CD4-positive, alpha-beta T cell treated with Interleukin-15 for 1 hour (primary cell): Measurements from ENCODE around the gene ACBD6.
"Not testable (repeated sequence)": the region's sequence is repeated elsewhere in the genome, so short reads cannot be mapped to it uniquely, and the experiment has no call there.

Source experiments
- DNase-seq: peaks from one replicate; pipeline ENCODE4 v3.0.0-alpha.2; 2020

ACBD6 gene

DNA sequence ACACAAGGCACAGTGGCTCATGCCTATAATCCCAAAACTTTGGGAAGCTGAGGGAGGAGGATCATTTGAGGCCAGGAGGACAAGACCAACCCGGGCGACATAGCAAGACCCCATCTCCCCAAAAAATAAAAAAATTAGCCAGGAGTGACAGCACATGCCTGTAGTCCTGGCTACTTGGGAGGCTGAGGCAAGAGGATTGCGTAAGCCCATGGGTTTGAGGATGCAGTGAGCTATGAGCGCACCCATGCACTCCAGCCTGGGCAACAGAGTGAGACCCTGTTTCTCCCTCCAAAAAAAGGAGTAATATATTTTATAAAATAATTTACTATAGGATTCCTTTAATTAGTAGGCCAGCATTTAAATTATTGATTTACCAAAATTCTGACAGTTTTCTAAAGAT, 89.8 kb downstream of the ACBD6 start:
- no peak for DNase-seq

DNA sequence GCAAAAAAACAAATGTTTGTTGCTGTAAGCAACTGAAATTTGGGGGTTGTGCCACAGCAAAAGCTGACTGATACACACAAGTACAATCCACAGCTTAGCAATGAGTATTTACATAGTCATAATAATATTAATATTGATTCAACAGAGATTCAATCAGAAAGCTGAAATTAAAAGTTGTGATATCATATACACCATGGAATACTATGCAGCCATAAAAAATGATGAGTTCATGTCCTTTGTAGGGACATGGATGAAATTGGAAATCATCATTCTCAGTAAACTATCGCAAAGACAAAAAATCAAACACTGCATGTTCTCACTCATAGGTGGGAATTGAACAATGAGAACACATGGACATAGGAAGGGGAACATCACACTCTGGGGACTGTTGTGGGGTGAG, 94.2 kb downstream of the ACBD6 start:
- not testable (repeated sequence) for DNase-seq

- DNase-seq, result no peak
These were observed 95.3 kb downstream of the ACBD6 start for GRCh38 chr1:180407051-180407450.

DNA sequence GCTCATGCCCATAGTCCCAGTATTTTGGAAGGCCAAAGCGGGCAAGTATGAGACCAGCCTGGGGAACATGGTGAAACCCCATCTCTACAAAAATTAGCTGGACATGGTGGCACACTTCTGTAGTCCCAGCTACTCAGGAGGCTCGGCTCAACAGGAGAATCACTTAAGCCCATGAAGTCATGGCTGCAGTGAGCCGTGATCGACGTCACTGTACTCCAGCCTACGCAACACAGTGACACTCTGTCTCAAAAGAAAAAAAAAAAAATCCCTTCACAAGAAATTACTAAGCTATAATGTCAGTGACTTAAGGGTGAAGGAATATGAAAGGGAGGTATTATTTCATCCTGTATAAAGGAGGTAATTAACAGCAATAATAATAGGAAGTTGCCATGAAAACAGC, 99.8 kb downstream of the ACBD6 start:
- no peak for DNase-seq

- no peak for DNase-seq
These were observed 100.4 kb downstream of the ACBD6 start for GRCh38 chr1:180402001-180402400.

DNA sequence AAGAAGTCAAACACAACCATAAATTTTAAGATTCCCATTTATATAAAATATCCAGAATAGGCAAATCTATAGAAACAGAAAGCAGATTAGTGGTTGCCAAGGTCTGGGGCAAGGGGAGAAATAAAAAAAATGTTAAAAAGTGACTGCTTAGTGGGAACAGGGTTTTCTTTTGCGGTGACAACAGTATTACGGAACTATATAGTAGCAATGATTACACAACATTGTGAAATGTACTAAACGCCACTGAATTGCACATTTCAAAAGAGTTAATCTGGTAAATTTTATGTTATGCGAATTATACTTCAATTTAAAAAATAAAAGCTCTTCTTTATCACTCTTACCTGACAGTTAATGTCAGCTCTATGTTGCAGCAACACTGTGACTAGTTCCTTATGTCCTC, 105.2 kb downstream of the ACBD6 start:
- DNase-seq, result no peak

DNA sequence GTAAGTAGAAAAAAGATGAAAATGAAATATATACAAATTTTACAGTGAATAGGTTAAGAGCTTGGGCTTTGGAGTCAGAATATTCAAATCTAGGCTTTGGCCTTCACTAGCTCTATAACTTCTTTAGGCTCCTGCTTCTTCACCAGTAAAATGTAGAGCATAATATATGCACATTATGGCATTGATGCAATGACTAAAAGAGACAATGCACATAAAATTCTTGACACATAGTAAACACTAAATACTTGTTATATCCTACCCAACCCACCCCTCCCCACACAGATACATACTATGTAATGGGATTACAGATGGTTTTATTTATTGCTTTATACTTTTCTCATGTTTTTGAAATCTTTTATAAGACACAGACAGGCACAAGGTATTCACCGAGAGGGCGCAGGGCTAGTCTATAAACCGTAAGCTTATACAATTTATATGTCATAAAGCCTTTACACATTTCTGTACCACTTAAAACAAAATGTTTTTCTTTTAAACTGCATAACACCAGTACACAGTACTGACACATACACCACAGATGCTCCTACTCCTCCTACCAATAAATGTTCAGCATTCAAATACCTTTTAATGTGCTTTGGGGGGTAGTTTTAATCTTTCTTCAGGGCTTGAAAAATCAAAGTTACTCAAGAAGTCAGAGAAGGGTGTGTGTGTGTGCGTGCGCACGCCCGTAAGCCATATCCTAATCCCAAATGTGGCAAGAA, 109.8 kb downstream of the ACBD6 start:
- no peak for DNase-seq

DNA sequence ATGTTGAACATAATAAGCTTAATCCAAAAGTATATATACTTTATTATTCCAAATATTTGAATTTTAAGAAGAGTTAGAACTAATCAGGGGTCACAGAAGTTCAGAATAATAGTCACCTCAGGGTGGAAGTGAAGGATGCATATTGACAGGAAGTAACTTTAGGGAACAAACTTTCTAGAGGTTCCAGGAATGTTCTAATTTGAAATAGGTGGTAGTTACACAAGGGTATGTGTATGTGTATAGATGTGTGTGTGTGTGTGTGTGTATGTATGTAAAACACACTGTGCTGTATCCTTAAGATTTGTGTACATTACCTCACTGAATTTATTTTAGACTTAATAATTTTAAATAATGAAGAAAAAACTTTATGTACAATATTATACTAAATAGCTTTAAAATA, 110.4 kb downstream of the ACBD6 start:
- DNase-seq, result no peak

DNA sequence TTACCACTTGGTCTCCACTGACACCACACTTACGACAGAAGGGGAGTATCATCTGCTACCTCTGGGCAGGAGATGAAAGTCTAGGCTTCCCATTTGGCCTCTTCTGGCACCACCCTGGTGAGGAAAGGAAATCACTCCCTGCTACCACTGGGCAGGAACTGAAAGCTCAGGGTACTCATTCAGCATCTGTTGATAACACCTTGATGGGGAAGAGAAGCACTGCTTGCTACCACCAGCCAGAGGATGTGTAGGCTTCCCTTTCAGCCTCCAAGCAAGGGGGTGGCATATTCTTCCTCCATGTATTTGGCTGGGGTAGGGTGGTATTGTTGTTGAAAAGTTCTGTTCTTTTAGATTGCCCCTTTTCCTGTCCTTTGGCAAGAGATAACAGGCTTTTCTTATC, 115.0 kb downstream of the ACBD6 start:
- DNase-seq, result no peak

GRCh38 chr1:180386745-180387367, 115.5 kb downstream of the ACBD6 start:
- DNase-seq, result no peak

DNA sequence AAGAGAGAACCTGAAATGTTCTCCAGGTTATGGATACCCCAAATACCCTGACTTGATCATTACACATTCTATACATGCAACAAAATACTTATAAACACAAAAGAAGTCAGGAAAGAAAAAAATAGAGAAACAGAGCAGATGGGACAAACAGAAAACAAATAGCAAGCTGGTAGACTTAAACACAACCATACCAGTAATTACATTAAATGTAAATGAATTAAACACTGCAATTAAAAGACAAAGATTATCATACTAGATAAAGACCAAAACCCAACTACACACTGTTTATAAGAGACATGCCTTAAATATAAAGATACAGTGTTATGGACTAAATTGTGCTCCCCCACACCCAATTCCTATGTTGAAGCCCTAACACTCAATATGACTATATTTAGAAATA, 117.2 kb downstream of the ACBD6 start:
- no peak for DNase-seq

DNA sequence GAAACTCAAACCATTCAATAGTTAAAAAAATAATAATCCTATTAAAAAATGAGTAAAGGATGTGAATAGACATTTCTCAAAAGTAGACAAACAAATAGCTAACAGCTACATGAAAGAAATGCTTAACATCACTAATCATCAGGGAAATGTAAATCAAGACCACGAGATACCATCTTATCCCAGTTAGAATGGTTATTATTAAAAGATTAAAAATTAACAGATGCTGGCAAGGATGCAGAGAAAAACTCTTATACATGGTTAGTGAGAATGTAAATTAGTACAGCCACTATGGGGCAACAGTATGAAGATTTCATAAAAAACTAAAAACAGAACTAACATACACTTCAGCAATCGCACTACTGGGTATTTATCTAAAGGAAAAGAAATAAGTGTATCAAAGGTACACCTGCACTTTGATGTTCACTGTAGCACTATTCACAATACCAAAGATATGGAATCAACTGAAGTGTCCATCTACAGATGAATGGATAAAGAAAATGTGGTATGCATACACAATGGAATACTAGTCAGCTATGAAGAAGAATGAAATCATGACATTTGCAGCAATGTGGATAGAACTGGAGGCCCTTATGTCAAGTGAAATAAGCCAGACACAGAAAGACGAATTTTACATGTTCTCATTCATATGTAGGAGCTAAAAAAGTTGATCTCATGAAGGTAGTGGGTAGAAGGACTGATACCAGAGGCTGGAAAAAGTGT, 117.9 kb downstream of the ACBD6 start:
- no peak for DNase-seq

- no peak for DNase-seq
These were observed 119.9 kb downstream of the ACBD6 start for GRCh38 chr1:180382326-180383115.

DNA sequence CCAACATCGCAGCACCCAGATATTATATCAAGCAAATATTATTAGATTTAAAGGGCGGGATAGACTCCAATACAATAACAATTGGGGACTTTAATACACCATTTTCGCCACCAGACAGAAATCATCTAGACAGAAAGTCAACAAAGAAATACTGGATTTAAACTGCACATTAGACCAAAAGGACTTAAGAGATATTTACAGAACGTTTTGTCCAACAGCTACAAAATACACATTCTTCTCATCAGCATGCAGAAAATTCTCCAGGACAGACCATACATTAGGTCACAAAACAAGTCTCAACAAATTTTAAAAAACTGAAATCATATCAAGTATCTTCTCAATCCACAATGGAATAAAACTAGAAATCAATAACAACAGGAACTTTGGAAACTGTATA, 121.2 kb downstream of the ACBD6 start:
- no peak for DNase-seq

DNA sequence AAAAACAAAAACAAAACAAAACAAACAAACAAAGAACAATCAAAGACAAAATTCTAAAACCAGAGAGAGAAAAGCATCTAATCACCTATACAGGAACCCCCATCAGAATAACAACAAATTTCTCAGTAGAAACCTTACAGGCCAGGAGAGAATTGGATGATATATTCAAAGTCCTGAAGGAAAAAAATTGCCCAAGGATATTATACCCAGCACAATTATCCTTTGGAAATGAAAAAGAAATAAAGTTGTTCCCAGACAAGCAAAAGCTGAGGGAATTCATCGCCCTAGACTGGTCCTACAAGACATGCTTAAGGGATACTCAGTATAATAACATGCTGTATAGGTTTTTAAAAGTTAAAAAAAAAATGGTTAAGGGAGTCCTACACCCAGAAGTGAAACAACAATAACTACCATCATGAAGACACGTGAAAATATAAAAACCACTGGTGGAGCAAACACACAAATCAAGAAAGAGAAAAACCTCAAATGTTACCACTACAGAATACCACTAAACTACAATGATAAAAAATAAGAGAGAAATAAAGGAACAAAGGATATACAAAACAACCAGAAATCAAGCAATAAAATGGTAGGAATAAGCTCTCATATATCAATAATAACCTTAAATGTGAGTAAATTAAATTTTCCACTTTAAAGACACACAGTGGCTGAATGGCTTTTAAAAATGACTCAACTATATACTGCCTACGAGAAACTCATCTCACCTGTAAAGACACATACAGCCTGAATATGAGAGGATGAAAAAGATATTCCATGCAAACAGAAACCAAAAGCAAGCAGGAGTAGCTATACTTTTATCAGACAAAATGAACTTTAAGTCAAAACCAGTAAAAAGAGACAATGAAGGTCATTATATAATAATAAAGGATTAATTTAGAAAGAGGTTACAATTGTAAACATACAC, 121.9 kb downstream of the ACBD6 start:
- DNase-seq, result no peak

DNA sequence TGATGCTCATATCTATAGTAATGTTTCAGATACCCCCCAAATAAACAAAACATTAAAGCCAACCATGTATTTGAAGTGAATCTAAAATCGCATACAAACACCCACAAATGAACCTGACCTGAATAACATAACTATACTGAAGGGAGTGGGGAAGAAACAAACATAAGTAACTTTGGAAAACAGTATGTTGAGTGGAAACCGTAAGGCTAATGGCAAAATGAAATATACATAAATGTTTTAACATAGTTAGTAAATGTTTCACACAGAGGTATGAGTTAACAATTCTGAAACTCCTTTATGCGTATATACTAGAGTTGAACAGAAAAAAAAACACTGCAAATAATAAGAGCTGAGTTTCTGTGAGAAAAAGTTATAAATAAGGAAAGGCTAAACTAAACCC, 125.6 kb downstream of the ACBD6 start:
- DNase-seq, result no peak

GRCh38 chr1:180376253-180376652, 126.1 kb downstream of the ACBD6 start:
- DNase-seq, result no peak

DNA sequence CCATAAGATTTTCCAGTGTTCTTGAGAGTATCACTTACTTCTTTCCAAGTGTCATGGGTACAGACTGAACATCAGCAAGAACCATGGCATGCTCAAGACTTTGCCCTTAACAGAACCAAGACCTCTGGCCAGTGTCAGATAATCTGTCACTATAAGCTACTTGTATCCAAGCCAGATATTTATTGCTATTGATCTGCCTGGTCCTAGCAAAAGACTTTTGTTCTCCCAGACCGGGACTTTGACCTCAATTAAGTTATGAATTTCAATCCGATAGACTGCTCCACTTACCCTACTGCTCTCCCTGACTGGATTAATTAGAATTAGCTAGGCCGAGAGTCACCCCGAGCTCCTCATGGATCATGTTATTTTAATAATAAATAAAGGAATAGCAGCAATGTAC, 129.6 kb downstream of the ACBD6 start:
- no peak for DNase-seq

GRCh38 chr1:180370597-180370996, 131.8 kb downstream of the ACBD6 start:
- no peak for DNase-seq

DNA sequence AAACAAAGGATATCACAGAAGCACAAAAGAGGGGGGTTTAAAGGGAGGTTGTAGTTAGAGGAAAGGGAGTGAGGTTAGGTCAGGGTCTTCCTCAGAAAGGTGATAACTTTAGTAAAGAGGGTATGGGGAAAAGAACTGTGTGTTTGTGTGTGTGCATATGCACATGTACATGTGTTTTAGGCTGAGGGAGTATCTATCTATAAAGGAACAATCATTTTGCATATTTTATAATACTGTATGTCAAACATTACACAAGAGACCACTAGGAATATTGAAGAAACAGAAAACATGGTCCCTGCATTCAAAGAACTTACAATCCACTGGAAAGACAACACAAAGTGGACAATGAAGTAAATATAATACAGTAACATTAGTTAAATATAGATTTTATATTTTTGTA, 132.2 kb downstream of the ACBD6 start:
- DNase-seq, result no peak

DNA sequence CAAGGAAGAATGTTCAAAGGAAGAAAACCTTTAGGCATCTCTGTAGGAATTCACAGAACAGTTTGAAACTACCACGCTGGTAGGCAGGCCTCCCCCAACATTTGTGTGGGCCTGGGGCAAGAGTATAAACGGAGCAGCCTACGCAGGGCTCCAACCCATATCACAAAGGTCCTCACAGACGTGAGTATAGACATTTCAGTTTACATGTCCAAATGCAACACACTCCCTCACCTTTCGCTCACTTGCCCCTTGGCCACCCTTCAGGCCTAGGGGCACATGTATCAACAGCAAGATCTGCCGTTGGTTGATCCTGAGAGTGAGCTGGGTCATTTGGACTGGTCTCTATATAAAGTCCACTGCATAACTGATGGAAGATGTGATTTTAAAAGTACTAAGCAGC, 133.3 kb downstream of the ACBD6 start:
- DNase-seq, result no peak

GRCh38 chr1:180366371-180367068, 135.9 kb downstream of the ACBD6 start:
- DNase-seq, result no peak
